HG02623 (cell line): ENCODE data around the gene PDXDC1.
"Not testable (repeated sequence)": the region's sequence is repeated elsewhere in the genome, so short reads cannot be mapped to it uniquely, and the experiment has no call there.

ENCODE experiments used
- ATAC-seq: cut with Tn5 transposase; IDR thresholded peaks from one replicate; pipeline ENCODE4 v1.9.1; 2021; ENCODE audit warnings: moderate library complexity; ENCODE audit not compliant: unreplicated experiment

The PDXDC1 gene

DNA sequence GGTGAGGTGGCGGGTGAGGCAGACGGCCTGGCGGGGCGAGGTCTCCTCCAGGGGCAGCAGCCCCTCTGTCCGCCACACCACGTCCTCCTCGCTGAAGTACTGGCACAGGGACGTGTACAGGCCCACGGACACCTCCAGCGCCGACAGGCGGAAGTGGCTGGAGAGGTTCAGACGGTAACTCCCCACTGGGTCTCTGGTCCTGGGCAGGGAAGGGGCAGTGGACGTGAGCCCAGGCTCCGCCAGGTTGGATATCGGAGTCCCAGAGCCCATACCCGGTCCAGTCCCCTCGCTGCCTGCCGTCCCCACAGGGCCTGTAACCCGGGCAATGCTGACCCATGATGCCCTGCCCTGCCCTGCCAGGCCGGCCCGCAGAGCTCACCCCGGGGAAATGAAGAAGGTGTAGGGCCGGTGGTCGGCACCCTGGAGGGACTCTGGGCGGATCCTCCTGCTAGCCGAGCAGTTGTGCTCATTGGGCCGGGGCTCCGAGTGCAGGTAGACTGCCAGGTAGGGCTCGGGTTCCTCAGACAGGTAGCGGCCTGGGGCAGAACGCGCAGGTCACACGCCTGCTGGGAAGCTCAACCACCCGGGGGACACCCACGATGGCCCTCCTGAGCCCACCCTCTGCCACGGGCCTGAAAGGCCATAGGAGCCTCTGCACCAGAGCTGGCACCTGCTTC lies 155.6 kb downstream of the PDXDC1 start:
- not testable (repeated sequence) for ATAC-seq

DNA sequence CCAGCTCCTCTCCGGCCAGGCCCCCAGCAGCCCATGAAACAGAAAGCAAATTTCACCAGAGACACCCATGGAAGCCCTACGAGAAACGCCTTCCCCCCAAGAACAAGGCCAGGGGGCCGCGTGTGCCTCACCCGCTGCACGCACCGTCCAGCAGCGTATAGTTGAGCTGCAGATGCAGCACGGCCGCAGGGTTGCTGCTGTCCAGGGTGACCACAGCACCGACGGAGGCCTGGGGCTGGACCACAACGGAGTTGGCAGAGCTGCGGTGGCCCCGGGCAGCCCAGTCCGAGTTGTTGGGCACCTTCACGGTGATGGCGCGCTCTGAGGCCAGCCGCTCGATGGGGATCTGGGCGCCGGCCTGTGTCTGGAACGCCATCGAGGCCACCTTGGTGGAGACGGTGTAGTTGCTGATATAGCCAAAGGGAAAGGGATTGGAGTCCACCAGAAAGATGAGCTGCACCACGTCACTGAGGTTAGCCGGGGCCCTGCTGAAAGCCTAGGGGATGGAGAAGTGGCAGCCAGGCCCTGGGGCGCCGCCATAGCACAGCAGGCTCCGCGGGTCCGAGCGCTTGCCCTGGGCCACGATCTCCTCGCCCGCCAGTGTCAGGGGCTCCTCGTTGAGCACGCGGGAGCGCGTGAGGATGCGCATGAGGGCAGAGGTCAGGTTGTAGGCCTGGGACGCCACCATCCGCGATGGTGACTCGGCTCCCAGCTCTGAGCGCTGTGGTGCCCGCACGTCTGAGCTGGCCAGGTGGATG lies 156.3 kb downstream of the PDXDC1 start:
- ATAC-seq, result not testable (repeated sequence)

DNA sequence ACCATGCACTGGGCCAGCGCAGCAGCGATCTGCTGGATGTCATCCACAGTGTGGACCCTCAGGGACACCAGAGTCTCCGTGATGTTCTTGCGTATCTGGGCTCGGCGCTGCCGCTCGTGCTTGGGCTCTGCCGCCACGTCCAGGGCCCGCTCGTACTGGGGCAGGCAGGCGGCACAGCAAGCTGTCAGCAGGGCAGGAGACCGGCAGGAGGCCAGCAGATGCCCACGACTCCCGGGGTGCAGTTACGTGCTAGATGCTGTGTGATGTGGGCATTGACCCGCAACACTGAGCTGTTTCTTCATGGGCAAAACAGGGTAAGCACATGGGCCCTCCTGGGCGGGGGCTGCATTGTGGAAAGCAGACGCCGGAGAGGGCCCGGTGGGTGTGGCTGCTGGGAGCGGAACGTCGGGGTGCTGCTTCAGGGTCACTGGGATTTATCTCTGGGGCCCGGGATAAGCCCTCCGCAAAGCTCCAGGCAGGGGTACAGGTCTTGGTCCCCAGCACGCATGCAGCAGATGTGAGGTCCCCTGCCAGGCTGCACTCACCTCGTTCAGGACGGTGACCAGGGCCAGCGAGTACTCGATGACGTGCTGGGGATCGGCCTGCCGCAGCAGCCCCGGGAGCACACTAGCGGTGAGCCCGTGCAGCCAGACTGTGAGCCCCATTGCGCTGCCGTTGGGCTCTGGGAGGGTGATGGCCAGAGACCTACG lies 158.0 kb downstream of the PDXDC1 start:
- ATAC-seq, result not testable (repeated sequence)

- ATAC-seq, result not testable (repeated sequence)
These were observed 158.7 kb downstream of the PDXDC1 start for GRCh38 chr16:15133554-15133953.

- ATAC-seq, result not testable (repeated sequence)
These were observed 160.1 kb downstream of the PDXDC1 start for GRCh38 chr16:15134752-15135482.

GRCh38 chr16:15135483-15136360 lies 160.9 kb downstream of the PDXDC1 start:
- ATAC-seq, result not testable (repeated sequence)

DNA sequence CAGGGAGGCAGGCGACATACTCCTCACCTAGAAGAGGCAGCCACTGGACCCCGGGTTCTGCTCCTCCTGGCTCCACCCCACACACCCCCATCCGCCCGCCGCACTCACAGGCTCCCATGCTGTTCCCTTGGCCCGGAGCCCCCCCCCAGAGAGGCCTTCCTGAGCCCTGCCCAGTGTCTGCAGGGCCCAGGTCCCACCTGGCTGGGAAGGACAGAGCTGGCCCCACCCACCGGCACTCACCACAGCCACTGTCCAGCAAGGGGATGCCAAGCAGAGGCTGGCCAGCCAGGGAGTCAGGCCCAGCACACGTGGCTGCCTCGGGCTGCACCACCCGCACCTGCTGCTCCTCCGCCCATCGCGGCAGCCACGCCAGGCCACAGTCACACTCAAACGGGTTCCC lies 162.7 kb downstream of the PDXDC1 start:
- ATAC-seq, result not testable (repeated sequence)

DNA sequence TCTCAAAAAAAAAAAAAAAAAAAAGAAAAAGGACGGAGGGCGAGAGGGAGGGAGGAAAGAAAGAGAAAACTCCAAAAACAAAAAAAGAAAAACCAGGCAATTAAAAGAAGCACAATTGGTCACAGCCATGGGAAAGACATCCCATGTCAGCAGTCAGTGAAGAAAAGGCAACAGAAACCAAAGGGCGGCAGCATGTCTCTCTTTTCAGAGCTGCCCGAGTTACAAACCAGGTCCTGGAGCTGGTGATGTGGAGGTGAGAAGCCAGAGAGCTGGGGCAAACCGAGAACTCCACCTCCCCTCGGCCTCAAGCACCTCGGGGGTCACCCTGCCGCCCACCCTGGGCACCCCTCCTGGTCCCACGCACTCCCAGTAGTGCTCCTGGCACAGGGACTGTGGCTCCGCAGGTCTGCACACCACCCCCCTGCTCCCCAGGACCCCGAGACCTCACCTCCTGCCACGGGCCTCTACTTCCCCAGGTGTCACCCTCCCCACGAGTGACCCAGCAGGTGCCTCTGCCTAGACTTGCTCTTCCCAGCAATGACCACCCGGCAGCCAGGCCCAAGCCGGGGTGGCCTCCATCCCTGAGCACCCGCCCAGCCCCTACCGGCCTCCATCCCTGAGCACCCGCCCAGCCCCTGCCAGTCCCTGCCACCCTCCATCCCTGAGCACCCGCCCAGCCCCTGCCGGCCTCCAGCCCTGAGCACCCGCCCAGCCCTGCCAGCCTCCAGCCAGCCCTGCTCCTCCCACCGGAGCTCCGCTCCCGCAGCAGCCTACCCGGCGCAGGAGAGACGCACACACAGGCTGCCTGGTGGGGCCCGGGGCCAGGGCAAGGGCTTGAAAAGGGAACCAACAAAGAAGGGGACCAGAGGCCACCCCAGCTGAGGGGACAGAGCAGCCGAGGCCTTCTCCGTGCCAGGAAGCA lies 165.9 kb downstream of the PDXDC1 start:
- ATAC-seq, result not testable (repeated sequence)

GRCh38 chr16:15141586-15141985 lies 166.8 kb downstream of the PDXDC1 start:
- ATAC-seq, result no peak

- not testable (repeated sequence) for ATAC-seq
These were observed 167.5 kb downstream of the PDXDC1 start for GRCh38 chr16:15142107-15142890.

GRCh38 chr16:15142891-15143600 lies 168.2 kb downstream of the PDXDC1 start:
- ATAC-seq, result not testable (repeated sequence)

GRCh38 chr16:15143601-15144091 lies 168.8 kb downstream of the PDXDC1 start:
- ATAC-seq, result not testable (repeated sequence)

- not testable (repeated sequence) for ATAC-seq
These were observed 169.3 kb downstream of the PDXDC1 start for GRCh38 chr16:15144092-15144631.

GRCh38 chr16:15144781-15145417 lies 170.1 kb downstream of the PDXDC1 start:
- ATAC-seq, result not testable (repeated sequence)

GRCh38 chr16:15145418-15146263 lies 170.8 kb downstream of the PDXDC1 start:
- ATAC-seq, result not testable (repeated sequence)

- ATAC-seq, result not testable (repeated sequence)
These were observed 171.4 kb downstream of the PDXDC1 start for GRCh38 chr16:15146264-15146662.
